GM10847 (cell line): Measurements from ENCODE around the gene MPIG6B.

Experiments
- POLR2A ChIP-seq: IDR thresholded peaks from 2 replicates; pipeline ENCODE4 v1.6.1; 2011; ENCODE audit not compliant: insufficient read length; ENCODE audit errors: extremely low read depth

Gene MPIG6B

DNA sequence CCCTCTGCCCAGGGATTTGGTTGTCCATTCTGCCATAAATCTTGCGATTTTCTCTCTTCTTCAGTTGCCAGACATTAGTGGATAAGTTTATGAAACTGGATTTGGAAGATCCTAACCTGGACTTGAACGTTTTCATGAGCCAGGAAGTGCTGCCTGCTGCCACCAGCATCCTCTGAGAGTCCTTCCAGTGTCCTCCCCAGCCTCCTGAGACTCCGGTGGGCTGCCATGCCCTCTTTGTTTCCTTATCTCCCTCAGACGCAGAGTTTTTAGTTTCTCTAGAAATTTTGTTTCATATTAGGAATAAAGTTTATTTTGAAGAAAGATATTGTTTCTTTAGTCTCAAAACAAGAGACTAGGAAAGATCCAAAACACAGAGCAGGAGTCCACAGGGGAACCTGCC lies 39.2 kb downstream of the MPIG6B start, which contains the start of gene SAPCD1:
SAPCD1 (plus strand) TSS at position 301 of the 400 bp plus-strand sequence. CDS start 399 bp downstream, outside the sequence.
- no peak for TF ChIP-seq POLR2A

DNA sequence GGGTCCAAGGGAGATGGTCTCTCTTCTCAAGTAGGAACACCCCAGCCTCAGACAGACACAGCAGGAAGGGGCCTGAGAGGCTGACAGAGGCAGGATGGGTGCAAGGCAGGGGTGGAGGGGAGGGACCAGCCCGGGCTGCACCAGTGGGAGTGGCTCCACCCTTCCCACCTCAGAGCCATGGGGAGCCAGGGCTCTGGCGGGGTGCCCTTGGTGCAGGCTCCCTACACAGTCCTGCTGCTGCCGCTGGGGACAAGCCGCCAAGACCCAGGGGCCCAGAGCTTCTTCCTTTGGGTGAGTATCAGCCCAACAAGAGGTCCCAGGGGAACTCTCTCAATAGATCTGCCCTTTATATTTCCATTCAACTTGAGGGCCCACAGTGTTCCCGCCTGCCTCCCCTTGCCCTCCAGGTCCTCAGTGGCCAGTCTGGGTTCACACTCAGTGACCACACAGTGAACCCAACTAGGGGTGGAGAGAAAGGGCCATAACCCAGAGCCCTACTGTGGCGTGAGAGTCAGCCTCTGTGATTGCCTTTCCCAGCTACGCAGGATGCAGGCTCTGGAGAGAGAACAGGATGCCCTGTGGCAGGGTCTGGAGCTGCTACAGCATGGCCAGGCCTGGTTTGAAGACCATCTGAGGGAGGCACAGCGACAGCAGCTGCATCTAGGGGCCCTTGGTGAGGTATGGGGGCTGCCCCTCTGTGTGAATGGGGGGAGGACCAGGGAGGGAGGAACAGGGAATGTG lies 39.9 kb downstream of the MPIG6B start:
- TF ChIP-seq POLR2A = no peak

GRCh38 chr6:31763619-31763940 lies 40.4 kb downstream of the MPIG6B start:
- no peak for TF ChIP-seq POLR2A

DNA sequence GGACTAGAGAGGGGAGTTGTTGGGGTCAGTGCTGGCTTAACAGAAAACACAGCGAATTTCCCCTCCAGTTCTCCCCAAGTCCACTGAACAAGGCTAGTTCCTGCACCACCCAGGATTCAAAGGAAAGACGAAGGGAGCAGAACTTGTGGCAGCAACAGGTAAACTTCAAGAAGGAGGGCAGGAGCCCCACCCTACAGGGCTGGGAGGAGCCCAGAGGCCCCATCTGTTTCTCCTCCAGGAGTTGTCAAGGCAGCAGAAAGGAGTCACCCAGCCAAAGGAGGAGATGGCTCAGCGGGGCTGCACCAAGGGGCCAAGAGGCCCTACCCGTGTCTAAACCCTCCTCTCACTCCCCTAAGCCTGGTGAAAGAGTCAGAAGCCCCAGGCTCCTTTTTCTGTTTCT lies 41.0 kb downstream of the MPIG6B start:
- TF ChIP-seq POLR2A = no peak

- TF ChIP-seq POLR2A = no peak
Measured at GRCh38 chr6:31765559-31765909, 42.4 kb downstream of the MPIG6B start.

DNA sequence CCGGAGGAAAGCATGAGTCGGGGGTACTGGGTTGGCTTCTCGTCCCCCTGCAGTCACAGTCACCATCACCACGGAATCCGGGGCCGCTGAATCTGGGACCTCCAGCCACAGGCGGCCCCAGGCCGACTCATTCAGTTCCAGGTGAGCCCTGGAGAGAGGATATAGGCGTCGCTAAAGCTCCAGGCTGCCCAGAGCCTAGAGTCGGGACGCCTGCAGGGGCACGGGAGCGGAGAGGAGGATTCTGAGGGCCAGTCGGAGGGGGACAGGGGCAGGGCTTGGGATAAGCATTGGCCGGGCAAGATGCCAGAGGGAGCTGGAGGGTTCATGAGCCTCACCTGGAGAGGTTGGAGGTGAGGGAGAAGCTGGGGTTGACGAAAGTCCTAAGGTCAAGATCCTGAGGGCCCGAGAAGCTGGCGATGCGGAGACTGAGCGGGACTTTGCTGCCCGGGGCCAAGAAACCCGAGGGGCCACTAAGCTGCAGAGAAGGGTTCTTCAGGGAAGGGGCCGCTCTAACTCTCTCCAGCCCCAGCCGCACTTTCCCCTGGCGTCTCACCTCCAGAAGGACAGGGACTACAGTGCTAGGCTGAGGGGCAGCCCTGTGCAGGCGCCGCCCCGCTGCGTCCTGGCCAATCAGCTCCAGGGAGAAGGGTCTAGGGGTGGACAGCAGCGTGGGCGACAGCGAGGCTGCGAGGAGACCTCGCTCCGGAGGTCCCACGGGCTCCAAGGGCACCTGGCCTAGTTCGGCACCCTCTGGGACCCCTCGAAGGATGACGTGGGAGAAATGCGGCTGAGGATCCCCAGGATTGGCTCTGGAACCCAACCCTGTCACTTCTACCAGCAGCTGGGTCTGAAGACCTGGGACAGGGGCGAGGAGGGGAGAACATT lies 43.0 kb downstream of the MPIG6B start:
- TF ChIP-seq POLR2A = no peak

- no peak for TF ChIP-seq POLR2A
Measured at GRCh38 chr6:31767096-31767645, 44.0 kb downstream of the MPIG6B start.

- no peak for TF ChIP-seq POLR2A
Measured at GRCh38 chr6:31768363-31769257, 45.4 kb downstream of the MPIG6B start.

GRCh38 chr6:31769684-31770371 lies 46.7 kb downstream of the MPIG6B start:
- no peak for TF ChIP-seq POLR2A

DNA sequence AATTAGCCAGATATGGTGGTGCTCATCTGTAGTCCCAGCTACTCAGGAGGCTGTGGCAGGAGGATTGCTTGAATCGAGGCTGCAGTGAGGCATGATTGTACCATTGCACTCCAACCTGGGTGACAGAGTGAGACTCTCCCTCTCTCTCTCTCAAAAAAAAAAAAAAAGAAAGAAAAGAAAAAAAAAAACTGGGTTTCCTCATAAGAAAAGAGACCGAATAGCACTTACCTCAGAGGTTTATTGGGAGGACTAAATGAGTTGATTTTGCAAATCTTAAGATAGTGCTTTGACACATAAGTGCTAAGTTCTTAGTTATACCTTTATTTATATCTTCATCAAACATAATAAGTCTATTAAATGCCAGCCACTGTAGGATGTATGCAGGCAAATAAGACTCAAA lies 47.7 kb downstream of the MPIG6B start:
- no peak for TF ChIP-seq POLR2A

DNA sequence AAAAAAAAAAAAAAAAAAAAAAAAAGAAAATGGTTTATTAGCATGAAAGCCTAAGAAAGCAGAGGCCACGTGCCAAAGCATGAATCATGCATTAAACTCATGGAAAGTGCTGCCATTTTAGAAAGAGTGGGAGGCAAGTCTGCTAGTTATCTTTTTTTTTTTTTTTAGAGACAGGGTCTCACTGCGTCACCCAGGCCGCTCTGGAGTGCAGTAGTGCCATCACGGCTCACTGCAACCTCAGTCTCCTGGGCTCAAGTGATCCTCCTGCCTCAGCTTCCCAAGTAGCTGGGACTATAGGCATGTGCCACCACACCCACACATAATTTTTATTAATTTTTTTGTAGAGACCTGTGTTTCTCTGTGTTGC lies 48.8 kb downstream of the MPIG6B start:
- no peak for TF ChIP-seq POLR2A

- no peak for TF ChIP-seq POLR2A
Measured at GRCh38 chr6:31775184-31775583, 52.0 kb downstream of the MPIG6B start.

DNA sequence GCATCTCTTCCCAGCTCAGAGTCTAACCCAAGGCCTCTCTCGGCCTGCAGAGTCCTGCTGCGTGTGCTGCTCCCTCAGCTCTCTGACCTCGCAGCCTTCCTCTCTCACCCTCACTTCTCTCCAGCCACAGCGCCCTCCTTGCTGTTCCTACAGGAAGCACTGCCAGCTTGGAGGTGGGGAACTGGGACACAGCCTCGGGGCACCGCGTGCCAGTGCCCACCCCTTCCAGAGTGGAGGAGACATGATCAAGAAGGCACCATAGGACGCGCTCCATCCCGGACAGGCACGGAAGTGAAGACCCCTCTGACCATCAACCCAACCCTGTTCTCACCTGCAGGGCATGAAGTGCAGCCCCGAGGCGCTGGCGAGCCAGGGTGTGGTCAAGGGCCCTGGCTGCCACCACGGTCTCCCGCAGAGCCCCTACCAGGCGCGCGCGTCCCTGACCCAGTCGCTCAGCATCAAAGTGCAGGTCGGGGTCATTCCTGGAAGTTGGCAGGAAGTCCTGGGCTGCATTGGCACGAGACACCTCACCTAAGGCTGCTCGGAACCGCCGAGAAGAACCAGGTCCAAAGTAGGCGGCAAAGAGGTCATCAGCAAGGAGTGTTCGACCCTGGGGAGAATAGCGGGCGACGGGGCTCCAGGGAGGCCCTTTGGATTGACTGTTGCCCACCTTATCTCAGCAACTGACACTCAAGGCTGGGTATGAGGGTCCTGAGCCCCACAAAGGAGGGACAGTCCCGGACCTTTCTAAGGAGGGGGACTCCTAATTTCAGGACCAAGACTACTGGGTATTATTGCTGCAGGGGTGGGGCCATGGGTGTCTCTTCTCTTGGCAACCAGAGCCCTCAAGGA lies 52.7 kb downstream of the MPIG6B start:
- TF ChIP-seq POLR2A = no peak
